ENCODE data around the gene JUNB.
A peak's percentile ranks its signal among the peaks of the same experiment; 100 is the strongest.

Gene JUNB

DNA sequence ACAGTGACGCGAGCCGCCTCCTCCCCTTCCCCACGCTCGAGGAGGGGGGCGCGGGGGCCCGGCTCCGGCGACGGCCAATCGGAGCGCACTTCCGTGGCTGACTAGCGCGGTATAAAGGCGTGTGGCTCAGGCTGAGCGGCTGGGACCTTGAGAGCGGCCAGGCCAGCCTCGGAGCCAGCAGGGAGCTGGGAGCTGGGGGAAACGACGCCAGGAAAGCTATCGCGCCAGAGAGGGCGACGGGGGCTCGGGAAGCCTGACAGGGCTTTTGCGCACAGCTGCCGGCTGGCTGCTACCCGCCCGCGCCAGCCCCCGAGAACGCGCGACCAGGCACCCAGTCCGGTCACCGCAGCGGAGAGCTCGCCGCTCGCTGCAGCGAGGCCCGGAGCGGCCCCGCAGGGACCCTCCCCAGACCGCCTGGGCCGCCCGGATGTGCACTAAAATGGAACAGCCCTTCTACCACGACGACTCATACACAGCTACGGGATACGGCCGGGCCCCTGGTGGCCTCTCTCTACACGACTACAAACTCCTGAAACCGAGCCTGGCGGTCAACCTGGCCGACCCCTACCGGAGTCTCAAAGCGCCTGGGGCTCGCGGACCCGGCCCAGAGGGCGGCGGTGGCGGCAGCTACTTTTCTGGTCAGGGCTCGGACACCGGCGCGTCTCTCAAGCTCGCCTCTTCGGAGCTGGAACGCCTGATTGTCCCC lies at the start of gene JUNB:
TSS of gene JUNB (plus strand) at position 142 of the 706 bp plus-strand sequence. CDS start at position 428, 286 bp downstream.
- Mint-ChIP-seq H3K9me3 (no peaks in the 10 kb centered on the region), H3K27me3 (peaks cover 7% of the 10 kb centered on the region), H3K36me3 (peaks cover 10% of the 10 kb centered on the region), H3K4me3 (peak within 1 kb of the TSS; percentile 92), H3K27ac (peak within 1 kb of the TSS; percentile 99), H3K4me1 (peaks cover 45% of the 10 kb centered on the region)
- peak; percentile 96 for DNase-seq
- CTCF ChIA-PET, result interaction anchor here (0.5 to 14.0 kb wide), 3 partner anchors 22 to 58 kb away, joined by 3 to 706 read pairs (median 4); partner anchors contain the start of genes HOOK2 and TRIR

DNA sequence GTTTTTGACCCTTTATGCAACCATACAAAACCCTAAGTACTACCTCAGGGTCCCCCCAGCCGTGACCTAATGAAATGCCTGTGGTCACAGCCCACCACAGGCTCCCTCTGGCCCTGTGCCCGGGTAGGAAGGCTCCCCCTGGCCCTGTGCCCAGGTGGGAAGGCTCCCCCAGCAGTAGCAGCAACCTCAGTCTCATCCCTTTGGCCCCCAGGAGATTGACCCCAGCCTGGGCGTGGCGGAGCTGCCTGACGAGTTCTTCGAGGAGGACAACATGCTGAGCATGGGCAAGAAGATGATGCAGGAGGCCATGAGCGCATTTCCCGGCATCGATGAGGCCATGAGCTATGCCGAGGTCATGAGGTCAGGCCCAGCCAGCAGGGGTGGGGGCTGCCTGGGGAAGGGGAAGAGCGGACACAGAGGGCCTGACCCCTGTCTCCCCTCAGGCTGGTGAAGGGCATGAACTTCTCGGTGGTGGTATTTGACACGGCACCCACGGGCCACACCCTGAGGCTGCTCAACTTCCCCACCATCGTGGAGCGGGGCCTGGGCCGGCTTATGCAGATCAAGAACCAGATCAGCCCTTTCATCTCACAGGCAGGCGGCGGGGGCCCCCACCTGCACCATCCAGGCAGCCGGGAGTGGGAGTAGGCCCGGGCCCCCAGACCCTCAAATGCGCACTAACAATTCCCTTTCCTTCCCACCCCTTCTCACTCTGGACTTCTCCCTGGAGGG lies 46.0 kb upstream of the JUNB start:
- peaks cover 36% of the 10 kb centered on the region for H3K36me3 Mint-ChIP-seq
- DNase-seq, result no peak
- peaks cover 12% of the 10 kb centered on the region for H3K27me3 Mint-ChIP-seq
- CTCF ChIA-PET, result no interaction called here
- H3K9me3 Mint-ChIP-seq, result peaks cover 12% of the 10 kb centered on the region
- H3K4me1 Mint-ChIP-seq, result peaks cover 5% of the 10 kb centered on the region
- no peak overlapping the region for H3K4me3 Mint-ChIP-seq
- no peak overlapping the region for H3K27ac Mint-ChIP-seq

DNA sequence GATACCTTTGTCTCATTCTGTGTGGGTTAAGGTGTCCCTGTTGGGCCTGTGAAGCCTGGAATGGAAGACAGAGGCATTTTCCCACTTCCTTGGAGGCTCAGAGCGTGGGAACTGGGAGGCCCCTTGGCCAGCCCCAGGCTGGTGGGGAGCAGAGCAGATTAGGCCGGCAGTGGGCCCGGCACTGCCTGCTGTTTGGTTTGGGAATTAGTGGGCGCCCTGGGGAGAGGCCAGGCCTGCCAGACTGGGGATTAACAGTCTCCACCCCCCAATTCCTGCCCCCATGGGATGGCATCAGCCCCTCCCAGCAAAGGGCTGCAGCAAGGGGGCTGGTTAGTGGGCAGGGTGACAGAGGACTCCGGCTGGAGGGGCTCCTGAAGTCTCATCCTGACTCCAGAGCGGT lies 42.8 kb upstream of the JUNB start:
- Mint-ChIP-seq H3K27ac (no peak overlapping the region), H3K27me3 (peaks cover 40% of the 10 kb centered on the region), H3K9me3 (peaks cover 12% of the 10 kb centered on the region), H3K36me3 (peaks cover 25% of the 10 kb centered on the region), H3K4me1 (peaks cover 5% of the 10 kb centered on the region), H3K4me3 (no peak overlapping the region)
- DNase-seq, result no peak
- CTCF ChIA-PET, result interaction anchor here (3.0 kb wide), 1 partner anchor 12 kb away, joined by 15 read pairs; no protein-coding TSS in a partner anchor

DNA sequence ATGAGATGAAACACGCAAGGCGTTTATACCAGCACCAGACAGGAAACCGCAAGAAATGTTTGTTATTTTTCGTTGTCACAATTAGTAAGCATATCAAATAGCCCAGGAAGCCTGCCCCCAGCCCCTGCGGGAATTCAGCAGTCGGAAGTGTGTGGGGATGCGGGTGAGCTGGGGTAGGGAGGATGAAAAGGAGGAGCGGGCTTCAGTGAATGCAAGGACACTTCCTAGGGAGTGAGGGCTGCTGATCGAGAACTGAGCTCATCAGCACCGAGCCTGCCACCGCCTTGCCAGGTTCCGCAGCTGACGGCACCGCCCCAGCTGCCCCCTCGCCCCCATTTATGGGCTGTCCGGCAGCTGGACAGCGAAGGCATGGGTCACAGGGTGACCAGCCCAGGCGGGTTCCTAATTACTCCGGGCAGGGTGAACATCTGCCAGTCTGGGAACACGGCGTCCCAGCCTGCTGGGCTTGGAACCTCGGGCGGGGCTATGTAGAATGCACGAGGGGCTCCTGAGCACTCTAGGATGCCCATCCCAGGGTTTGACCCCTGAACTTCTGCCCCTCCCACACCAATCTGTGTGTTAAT lies 41.3 kb upstream of the JUNB start:
- H3K4me3 Mint-ChIP-seq, result no peak overlapping the region
- peaks cover 12% of the 10 kb centered on the region for H3K9me3 Mint-ChIP-seq
- no peak overlapping the region for H3K27ac Mint-ChIP-seq
- no peak for DNase-seq
- H3K4me1 Mint-ChIP-seq, result peaks cover 5% of the 10 kb centered on the region
- CTCF ChIA-PET, result interaction anchor here (0.8 to 2.1 kb wide), 2 partner anchors 10 to 16 kb away, joined by 3 to 11 read pairs; no protein-coding TSS in a partner anchor
- peaks cover 25% of the 10 kb centered on the region for H3K36me3 Mint-ChIP-seq
- H3K27me3 Mint-ChIP-seq, result peaks cover 53% of the 10 kb centered on the region

DNA sequence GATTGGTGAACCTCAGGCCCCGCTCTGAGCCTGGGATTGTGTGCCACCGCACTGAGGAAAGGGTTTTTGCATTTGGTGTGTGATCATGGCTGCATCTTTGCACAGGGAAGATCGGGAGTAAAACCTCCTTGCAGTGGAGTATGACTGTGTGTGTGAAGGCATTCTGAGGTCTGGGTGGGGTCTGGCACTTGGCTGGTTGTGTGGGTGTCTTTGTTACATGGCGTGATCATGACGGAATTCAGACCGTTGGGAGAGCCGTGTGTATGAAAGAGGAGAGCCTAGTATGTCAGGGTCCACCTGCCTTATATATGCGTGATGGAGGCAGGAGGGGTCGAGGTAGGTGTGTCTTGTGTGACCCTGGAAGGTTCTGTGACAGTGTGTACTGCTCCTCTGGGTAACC lies 40.4 kb upstream of the JUNB start:
- CTCF ChIA-PET, result interaction anchor here (0.8 to 2.1 kb wide), 2 partner anchors 9 to 15 kb away, joined by 3 to 11 read pairs; no protein-coding TSS in a partner anchor
- DNase-seq, result no peak
- Mint-ChIP-seq H3K9me3 (peaks cover 12% of the 10 kb centered on the region), H3K27me3 (peaks cover 60% of the 10 kb centered on the region), H3K4me3 (no peak overlapping the region), H3K4me1 (peaks cover 5% of the 10 kb centered on the region), H3K36me3 (peaks cover 23% of the 10 kb centered on the region), H3K27ac (no peak overlapping the region)

DNA sequence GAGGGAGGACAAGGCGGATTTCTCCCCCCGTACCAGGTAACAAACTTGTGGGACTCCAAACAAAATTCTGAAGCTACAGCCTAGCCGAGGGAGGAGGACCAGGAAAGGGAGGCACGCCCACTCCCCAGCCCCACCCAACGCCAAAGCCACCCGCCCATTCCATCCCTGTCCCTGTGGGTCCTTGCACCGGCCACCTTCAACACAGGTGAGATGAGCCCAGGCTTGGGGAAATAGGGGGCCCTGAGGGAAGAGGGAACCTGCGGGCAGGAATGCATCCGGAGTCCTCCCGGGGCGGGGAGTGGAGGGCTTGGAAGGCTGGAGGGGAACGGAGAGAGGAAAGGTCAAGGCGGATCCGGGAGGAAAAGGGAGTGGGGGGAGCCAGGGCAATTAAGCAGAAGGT lies 39.7 kb upstream of the JUNB start, which contains the start of gene BEST2:
TSS of gene BEST2 (plus strand) at position 157 of the 400 bp plus-strand sequence. CDS start 802 bp downstream, outside the sequence.
- DNase-seq, result no peak
- H3K4me1 Mint-ChIP-seq, result peaks cover 5% of the 10 kb centered on the region
- peaks cover 18% of the 10 kb centered on the region for H3K36me3 Mint-ChIP-seq
- CTCF ChIA-PET, result interaction anchor here (0.8 kb wide), 1 partner anchor 9 kb away, joined by 3 read pairs; no protein-coding TSS in a partner anchor
- peaks cover 67% of the 10 kb centered on the region for H3K27me3 Mint-ChIP-seq
- H3K9me3 Mint-ChIP-seq, result peaks cover 12% of the 10 kb centered on the region
- H3K27ac Mint-ChIP-seq, result no peak within 1 kb of the TSS
- no peak within 1 kb of the TSS for H3K4me3 Mint-ChIP-seq

DNA sequence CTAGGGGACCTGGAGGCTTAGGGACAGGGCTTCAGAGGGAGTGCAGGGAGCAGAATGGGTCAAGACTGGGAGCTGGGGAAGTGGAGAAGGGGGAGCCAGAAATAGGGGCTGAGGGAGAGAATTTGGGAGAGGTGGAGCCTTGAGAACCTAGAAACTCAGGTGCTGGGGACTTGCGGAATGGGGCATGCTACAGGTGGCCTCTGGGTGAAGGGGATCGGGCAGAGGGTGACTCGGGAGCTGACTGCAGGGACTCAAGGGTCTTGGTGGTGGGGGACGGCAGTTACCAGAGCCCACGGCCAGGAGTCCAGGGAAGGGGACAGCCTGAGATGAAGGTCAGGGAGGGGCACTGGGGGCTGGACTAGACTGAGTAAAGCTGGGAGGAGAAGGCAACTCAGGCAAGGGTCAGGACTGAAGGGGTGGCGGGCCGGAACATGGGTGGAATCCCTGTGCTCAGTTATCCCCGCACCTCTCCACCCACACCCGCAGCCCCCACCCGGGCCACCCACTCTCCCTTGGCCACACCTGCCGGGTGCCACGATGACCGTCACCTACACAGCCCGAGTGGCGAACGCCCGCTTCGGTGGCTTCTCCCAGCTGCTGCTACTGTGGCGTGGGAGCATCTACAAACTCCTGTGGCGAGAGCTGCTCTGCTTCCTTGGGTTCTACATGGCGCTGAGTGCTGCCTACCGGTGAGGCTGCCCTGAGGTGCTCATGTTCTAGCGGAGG lies 39.1 kb upstream of the JUNB start:
- CTCF ChIA-PET, result interaction anchor here (0.8 to 1.5 kb wide), 2 partner anchors 8 to 14 kb away, joined by 3 to 4 read pairs; no protein-coding TSS in a partner anchor
- DNase-seq, result no peak
- Mint-ChIP-seq H3K27ac (no peak overlapping the region), H3K36me3 (peaks cover 12% of the 10 kb centered on the region), H3K4me1 (peaks cover 5% of the 10 kb centered on the region), H3K27me3 (peaks cover 70% of the 10 kb centered on the region), H3K9me3 (peaks cover 12% of the 10 kb centered on the region), H3K4me3 (no peak overlapping the region)

DNA sequence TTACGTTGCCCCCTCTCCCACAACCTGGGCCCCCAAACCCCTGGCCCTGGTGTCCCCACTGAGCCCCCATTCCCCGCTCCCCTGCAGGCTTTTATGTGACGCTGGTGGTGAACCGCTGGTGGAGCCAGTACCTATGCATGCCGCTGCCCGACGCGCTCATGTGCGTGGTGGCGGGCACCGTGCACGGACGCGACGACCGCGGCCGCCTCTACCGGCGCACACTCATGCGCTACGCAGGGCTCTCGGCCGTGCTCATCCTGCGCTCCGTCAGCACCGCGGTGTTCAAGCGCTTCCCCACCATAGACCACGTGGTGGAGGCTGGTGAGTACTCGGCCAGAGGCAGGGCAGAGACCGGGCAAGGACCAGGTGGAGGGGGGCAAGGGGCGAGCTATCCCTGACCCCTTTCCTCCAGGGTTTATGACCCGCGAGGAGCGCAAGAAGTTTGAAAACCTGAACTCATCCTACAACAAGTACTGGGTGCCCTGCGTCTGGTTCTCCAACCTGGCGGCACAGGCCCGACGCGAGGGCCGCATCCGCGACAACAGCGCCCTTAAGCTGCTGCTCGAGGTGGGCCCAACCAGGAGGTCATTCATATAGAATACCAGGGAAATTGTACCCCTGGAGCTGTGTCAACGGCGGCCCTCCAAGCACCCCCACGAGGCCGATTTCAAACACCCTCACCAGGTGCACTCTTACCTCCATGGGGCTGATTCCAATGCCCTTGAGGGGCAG lies 36.7 kb upstream of the JUNB start:
- CTCF ChIA-PET, result interaction anchor here (1.0 to 30.6 kb wide), 9 partner anchors 11 to 695 kb away, joined by 3 to 706 read pairs (median 5); partner anchors contain the start of genes GET3, JUNB, PRDX2 and THSD8
- H3K27ac Mint-ChIP-seq, result no peak overlapping the region

DNA sequence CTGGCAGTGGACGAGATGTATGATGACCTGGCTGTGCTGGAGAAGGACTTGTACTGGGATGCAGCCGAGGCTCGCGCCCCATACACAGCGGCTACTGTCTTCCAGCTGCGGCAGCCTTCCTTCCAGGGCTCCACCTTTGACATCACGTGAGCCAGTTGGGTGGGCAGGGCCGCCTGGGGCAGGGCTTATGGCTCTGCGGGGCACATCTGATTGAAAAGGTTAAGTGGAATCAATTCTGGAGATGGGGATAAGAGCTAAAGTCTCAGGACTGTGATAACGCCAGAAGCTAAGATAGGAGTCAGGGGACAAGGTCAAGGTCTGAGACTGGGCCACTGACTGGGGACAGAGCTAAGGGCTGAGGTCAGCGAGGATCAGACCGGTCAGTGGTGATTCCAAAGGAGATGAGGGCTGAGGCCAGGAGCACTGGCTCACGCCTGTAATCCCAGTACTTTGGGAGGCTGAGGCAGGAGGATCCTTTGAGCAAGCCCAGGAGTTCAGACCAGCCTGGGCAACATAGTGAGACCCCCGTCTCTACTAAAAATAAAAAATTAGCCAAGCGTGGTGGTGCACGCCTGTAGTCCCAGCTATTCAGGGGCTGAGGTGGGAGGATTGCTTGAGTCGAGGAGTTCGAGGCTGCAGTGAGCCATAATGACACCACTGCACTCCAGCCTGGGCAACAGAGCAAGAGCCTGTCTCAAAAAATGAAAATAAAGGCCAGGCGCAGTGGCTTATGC lies 35.0 kb upstream of the JUNB start:
- no peak overlapping the region for H3K27ac Mint-ChIP-seq
- no peaks in the 10 kb centered on the region for H3K36me3 Mint-ChIP-seq
- H3K4me3 Mint-ChIP-seq, result no peak overlapping the region
- CTCF ChIA-PET, result interaction anchor here (0.8 to 30.6 kb wide), 8 partner anchors 9 to 41 kb away, joined by 3 to 706 read pairs (median 13); partner anchors contain the start of genes GET3, JUNB, PRDX2 and THSD8
- H3K27me3 Mint-ChIP-seq, result peaks cover 74% of the 10 kb centered on the region
- no peak for DNase-seq
- no peaks in the 10 kb centered on the region for H3K9me3 Mint-ChIP-seq
- peaks cover 8% of the 10 kb centered on the region for H3K4me1 Mint-ChIP-seq

More for the DNA sequence above, 36.7 kb upstream of the JUNB start:
- no peaks in the 10 kb centered on the region for H3K9me3 Mint-ChIP-seq
- H3K4me3 Mint-ChIP-seq, result no peak overlapping the region
- H3K36me3 Mint-ChIP-seq, result no peaks in the 10 kb centered on the region
- DNase-seq, result no peak
- H3K4me1 Mint-ChIP-seq, result peaks cover 8% of the 10 kb centered on the region
- peaks cover 85% of the 10 kb centered on the region for H3K27me3 Mint-ChIP-seq

DNA sequence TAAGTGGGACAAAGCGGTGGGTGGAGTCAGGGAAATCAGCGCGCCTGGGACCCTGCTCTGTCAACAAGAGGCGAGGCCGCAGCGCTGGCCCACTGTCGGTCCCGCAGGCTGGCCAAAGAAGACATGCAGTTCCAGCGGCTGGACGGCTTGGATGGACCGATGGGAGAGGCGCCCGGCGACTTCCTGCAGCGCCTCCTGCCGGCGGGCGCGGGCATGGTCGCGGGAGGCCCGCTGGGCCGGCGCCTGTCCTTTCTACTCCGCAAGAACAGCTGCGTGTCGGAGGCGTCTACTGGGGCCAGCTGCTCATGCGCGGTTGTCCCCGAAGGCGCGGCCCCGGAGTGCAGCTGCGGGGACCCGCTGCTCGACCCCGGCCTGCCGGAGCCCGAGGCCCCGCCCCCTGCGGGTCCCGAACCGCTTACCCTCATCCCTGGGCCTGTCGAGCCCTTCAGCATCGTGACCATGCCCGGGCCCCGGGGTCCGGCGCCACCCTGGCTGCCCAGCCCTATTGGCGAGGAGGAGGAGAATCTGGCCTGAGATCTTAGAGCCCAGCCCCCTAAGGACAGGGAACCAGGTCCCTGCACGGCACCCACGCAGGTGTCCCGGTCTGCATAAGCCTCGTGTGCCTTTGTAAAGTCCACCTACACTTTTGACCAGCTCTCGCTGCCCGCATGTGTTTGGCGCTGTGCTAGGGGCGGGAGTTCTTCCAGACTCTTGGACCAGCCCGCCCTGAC lies 33.6 kb upstream of the JUNB start:
- H3K27ac Mint-ChIP-seq, result no peak overlapping the region
- H3K9me3 Mint-ChIP-seq, result no peaks in the 10 kb centered on the region
- no peaks in the 10 kb centered on the region for H3K36me3 Mint-ChIP-seq
- H3K4me1 Mint-ChIP-seq, result peaks cover 8% of the 10 kb centered on the region
- peak; percentile 76 for DNase-seq
- H3K4me3 Mint-ChIP-seq, result no peak overlapping the region
- peaks cover 63% of the 10 kb centered on the region for H3K27me3 Mint-ChIP-seq
- CTCF ChIA-PET, result interaction anchor here (0.9 to 30.6 kb wide), 17 partner anchors 8 to 106 kb away, joined by 3 to 706 read pairs (median 9); partner anchors contain the start of genes GET3, JUNB, PRDX2 and RNASEH2A

DNA sequence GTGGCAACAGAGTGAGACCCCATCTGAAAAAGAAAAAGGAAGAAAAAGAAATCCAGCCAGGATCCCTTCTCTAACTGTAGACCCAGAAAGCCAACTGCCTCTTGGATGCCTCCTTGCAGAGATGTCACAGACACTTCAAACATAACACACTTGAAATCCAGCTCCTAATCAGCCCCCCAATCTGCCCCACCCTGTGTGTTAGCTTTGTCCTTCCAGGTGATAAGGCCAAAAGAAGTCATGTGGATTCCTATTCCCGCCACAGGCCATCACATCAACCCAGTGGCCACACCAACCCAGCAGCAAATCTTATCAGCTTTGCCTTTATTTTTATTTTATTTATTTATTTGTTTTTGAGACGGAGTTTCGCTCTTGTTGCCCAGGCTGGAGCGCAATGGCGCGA lies 31.6 kb upstream of the JUNB start:
- Mint-ChIP-seq H3K36me3 (no peaks in the 10 kb centered on the region), H3K4me3 (no peak overlapping the region), H3K4me1 (peaks cover 8% of the 10 kb centered on the region), H3K27me3 (peaks cover 46% of the 10 kb centered on the region), H3K27ac (no peak overlapping the region), H3K9me3 (no peaks in the 10 kb centered on the region)
- CTCF ChIA-PET, result interaction anchor here (1.1 to 30.6 kb wide), 12 partner anchors 9 to 90 kb away, joined by 4 to 706 read pairs (median 12); partner anchors contain the start of genes HOOK2, JUNB, PRDX2 and THSD8
- DNase-seq, result no peak

DNA sequence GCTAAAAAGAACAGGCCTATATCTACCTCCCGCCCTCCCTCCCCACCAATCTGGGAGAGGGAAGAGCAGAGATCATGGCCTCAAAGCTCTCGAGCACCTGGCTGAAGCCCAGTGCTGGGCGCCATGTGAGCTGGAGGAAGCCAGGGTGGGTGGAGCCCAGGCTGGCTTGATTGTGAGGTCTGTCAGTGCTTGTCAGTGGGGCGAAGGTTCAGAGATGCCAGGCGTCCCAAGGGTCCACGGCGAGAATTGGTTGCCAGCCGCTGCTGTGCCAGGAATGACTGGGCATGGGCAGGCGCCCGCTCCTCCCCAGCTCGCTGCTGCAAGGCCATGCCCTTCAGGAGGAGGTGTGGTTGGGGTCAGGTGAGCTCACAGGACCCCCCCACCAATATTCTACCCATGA lies 28.2 kb upstream of the JUNB start:
- no peak overlapping the region for H3K4me3 Mint-ChIP-seq
- no peak for DNase-seq
- no peaks in the 10 kb centered on the region for H3K36me3 Mint-ChIP-seq
- H3K27ac Mint-ChIP-seq, result no peak overlapping the region
- H3K9me3 Mint-ChIP-seq, result no peaks in the 10 kb centered on the region
- peaks cover 27% of the 10 kb centered on the region for H3K27me3 Mint-ChIP-seq
- CTCF ChIA-PET, result interaction anchor here (0.9 to 30.6 kb wide), 8 partner anchors 14 to 86 kb away, joined by 3 to 706 read pairs (median 5); partner anchors contain the start of genes JUNB, PRDX2 and THSD8
- peaks cover 11% of the 10 kb centered on the region for H3K4me1 Mint-ChIP-seq

Data from activated naive CD4-positive, alpha-beta T cell treated with anti-CD3 and anti-CD28 coated beads, Interleukin-2, amount 10 ng/mL, durations not matched to agents 7 days and 5 days (primary cell).